Measurements from ENCODE around the gene ARAP2.

- no peak for TF ChIP-seq CTCF (IDR thresholded peaks at IDR 0.05)
- peak in 1 of 2 donors; percentile 37 for TF ChIP-seq POLR2A (IDR thresholded peaks at IDR 0.05)
These were observed 12.1 kb upstream of the ARAP2 start for GRCh38 chr4:36256398-36256891.
